GM18951 (cell line): Measurements from ENCODE around the gene OR2G6.
"Not testable (repeated sequence)": the region's sequence is repeated elsewhere in the genome, so short reads cannot be mapped to it uniquely, and the experiment has no call there.

Source experiments
- POLR2A ChIP-seq: IDR thresholded peaks from 4 replicates; pipeline ENCODE4 v1.6.1; 2011; ENCODE audit warnings: mild to moderate bottlenecking; ENCODE audit not compliant: insufficient read length, insufficient read depth; ENCODE audit errors: extremely low read depth
- in situ Hi-C: fragments of 300-500 bp; cut with MboI; formaldehyde crosslinking; loops from one replicate; pipeline ENCODE4 v1.12.0; 2022; ENCODE audit warnings: low sequenced_read_pairs, mixed read lengths, inconsistent platforms; ENCODE audit not compliant: unreplicated experiment

OR2G6 gene

GRCh38 chr1:248507773-248508172, at the start of gene OR2G6:
Gene OR2G6, plus strand, starts transcription at chr1:248508073. Its CDS starts 13,574 bp downstream, at chr1:248521647.
- in situ Hi-C loops = not testable (repeated sequence)

- in situ Hi-C loops = not testable (repeated sequence)
These were observed 48.8 kb upstream of the OR2G6 start for GRCh38 chr1:248459117-248459516.

- TF ChIP-seq POLR2A = no peak
- in situ Hi-C loops = no loop called here
These were observed 36.7 kb upstream of the OR2G6 start for GRCh38 chr1:248471154-248471553.

GRCh38 chr1:248472111-248472510, 35.8 kb upstream of the OR2G6 start:
- in situ Hi-C loops = not testable (repeated sequence)

- in situ Hi-C loops = not testable (repeated sequence)
These were observed 34.8 kb upstream of the OR2G6 start, which contains the start of gene OR2T3 for GRCh38 chr1:248473051-248473450. Gene OR2T3, plus strand, starts transcription at chr1:248473351. Its CDS starts 0 bp downstream, at chr1:248473351.

GRCh38 chr1:248475660-248476059, 32.2 kb upstream of the OR2G6 start:
- in situ Hi-C loops = loop anchor here (5.0 kb wide), 1 partner anchor 92 kb away; no protein-coding TSS in a partner anchor

GRCh38 chr1:248481686-248482579, 25.9 kb upstream of the OR2G6 start:
- in situ Hi-C loops = not testable (repeated sequence)

GRCh38 chr1:248488289-248488688, 19.6 kb upstream of the OR2G6 start, which contains the start of gene OR2T5:
Gene OR2T5, plus strand, starts transcription at chr1:248488589. Its CDS starts 0 bp downstream, at chr1:248488589.
- in situ Hi-C loops = not testable (repeated sequence)

GRCh38 chr1:248496661-248497060, 11.2 kb upstream of the OR2G6 start:
- in situ Hi-C loops = not testable (repeated sequence)

- in situ Hi-C loops = not testable (repeated sequence)
These were observed 7.4 kb upstream of the OR2G6 start for GRCh38 chr1:248500305-248501035.

GRCh38 chr1:248510217-248510616, 2.3 kb downstream of the OR2G6 start:
- in situ Hi-C loops = not testable (repeated sequence)

- no peak for TF ChIP-seq POLR2A
- in situ Hi-C loops = no loop called here
These were observed 14.0 kb downstream of the OR2G6 start for GRCh38 chr1:248521856-248522255.

GRCh38 chr1:248537449-248537848, 29.6 kb downstream of the OR2G6 start:
- in situ Hi-C loops = not testable (repeated sequence)

- in situ Hi-C loops = not testable (repeated sequence)
These were observed 39.5 kb downstream of the OR2G6 start for GRCh38 chr1:248547383-248547782.

- in situ Hi-C loops = not testable (repeated sequence)
These were observed 43.2 kb downstream of the OR2G6 start for GRCh38 chr1:248551027-248551426.

- in situ Hi-C loops = not testable (repeated sequence)
These were observed 54.8 kb downstream of the OR2G6 start, which contains the start of gene OR2T29 for GRCh38 chr1:248562672-248563071. Gene OR2T29, minus strand, starts transcription at chr1:248562772. Its CDS starts 3,281 bp downstream, at chr1:248559491.

GRCh38 chr1:248565530-248566373, 57.9 kb downstream of the OR2G6 start:
- in situ Hi-C loops = loop anchor here (5.0 kb wide), 1 partner anchor 88 kb away; no protein-coding TSS in a partner anchor

GRCh38 chr1:248569049-248569448, 61.2 kb downstream of the OR2G6 start:
- in situ Hi-C loops = loop anchor here (5.0 kb wide), 1 partner anchor 92 kb away; no protein-coding TSS in a partner anchor

GRCh38 chr1:248570811-248571210, 62.9 kb downstream of the OR2G6 start:
- in situ Hi-C loops = not testable (repeated sequence)
